Measurements from ENCODE around the gene CABLES2.

The CABLES2 gene

GRCh38 chr20:62403331-62403730 lies 3.8 kb downstream of the CABLES2 start:
- DNase-seq: no peak

DNA sequence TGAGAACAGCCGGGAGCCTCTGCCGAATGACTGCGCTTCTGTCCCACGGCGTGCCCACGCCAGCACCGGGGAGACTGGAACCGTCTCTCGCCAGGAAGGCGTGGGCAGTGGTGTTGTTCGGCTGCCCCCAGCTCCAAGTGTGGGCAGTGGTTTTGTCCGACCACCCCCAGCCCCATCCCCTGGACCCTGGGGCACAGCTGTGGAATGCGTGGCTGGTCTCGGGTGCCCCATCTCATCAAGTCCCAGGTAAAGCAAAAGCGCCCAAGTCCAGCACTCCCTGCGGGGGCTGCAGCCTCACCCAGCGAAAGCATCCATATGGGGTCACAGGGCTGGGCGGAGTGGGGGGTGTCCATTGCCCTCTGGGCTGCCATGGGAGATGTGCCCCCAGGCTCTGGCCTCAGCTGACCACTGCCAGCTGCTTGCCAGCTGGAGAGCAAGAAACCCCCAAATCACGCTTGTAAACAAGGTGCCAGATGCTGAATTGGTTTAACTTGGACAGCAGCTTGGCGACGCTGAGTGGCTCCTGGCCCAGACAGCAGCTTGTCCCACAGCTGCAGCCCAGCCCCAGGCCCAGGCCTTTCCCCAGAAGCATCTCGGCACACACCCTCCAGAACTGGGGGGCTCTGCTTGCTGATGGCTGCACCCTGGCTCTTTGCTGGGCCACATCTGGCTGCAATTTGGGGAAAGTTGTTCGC lies 4.5 kb downstream of the CABLES2 start:
- DNase-seq: no peak

GRCh38 chr20:62401331-62401779 lies 5.7 kb downstream of the CABLES2 start:
- no peak for DNase-seq

DNA sequence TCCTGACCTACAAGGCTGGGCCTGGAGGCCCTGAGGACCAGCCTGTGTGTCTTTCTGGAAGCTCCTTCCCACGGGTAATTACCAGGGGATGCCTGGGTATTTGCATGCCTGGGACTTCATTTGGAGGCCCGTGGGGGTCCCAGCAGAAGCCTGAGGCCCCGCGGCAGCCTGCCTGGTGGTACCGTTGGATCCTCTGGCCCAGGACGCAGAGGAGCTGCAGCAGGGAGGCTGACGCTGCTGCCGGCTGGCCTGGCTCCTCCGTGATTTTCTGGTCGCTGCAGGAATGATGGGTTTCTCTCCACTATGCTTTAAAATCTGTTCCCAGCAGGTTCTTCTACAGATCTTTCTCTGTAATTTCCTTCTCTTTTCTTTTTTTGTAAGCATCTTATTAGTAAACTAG lies 6.5 kb downstream of the CABLES2 start:
- DNase-seq: no peak

GRCh38 chr20:62400021-62400420 lies 7.1 kb downstream of the CABLES2 start:
- DNase-seq: no peak

DNA sequence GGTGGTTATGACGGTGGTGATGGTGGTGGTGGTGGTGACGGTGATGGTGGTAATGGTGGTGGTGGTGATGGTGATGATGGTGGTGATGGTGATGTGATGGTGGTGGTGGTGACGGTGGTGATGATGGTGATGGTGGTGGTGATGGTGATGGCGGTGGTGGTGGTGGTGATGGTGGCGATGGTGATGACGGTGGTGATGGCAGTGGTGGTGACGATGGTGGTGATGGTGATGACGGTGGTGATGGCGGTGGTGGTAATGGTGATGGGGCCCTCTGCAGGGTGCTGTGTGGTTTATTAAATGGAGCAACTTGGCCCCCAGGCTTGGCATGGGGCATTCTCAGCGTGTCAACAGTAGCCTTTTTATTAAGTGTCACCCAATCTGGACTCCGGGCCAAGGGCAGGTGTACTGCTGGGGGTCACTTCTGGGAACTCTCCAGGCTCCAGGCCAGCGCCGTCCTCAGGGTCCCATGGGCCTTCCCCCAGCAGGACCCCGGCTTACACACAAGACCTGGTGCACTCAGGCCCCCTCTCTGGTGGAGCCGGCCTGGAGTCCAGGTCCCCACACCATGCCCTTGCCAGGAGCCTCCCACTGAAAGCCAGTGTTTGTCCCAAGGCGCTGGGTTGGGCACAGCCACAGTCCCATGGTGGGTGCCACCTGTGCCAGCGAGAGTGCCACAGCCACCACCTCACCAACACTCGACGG lies 8.8 kb downstream of the CABLES2 start:
- DNase-seq: no peak

- no peak for DNase-seq
Measured at GRCh38 chr20:62396367-62397239, 10.5 kb downstream of the CABLES2 start.

- no peak for DNase-seq
Measured at GRCh38 chr20:62395311-62396242, 11.5 kb downstream of the CABLES2 start.

DNA sequence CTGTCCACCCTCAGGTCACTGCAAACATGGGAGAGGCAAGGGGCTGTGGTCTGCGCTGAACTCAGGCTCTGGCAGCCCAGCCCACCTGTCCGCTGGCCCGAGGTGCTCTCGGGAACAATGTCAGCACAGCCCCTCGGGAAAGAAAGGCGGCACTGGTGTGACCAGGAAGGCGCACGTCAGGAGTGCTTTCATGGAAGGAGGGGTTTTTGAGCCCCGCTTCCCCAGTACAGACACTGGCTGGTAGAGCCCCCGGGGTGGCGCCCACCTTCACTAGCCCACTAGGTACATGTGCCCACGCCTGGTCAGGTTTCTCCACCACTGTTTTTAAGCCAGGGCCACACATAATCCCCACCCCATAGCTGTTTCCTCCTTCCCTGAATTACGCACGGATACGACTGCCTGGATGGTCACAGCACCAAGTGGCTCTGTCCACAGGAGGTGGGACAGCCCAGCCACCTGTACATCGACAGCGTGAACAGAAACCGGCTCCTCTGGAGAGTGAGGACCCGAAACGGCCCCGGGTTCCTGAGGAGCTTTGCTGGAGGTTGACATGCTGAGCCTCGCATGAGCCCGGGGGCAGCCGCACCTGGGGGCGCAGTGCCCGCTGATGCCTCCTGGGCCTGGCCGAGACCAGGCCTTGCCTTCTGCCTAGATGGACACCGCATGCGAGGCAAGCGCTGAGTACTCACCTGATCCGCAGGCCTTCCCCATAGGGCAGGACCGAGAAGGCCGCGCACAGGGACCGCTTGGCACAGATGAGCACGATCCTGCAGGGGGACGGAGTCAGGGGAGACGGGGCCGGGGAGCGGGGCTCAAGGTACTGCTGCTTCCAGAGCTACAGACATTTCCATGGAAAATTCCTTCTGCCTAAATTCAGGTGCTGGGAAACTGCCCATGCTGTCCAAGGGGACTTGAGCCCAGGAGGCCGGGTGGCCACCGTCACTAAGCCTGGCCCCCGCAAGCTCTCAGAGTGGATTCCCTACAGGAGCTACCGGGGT lies 12.5 kb downstream of the CABLES2 start:
- DNase-seq: no peak

- DNase-seq: no peak
Measured at GRCh38 chr20:62393830-62394229, 13.3 kb downstream of the CABLES2 start.

DNA sequence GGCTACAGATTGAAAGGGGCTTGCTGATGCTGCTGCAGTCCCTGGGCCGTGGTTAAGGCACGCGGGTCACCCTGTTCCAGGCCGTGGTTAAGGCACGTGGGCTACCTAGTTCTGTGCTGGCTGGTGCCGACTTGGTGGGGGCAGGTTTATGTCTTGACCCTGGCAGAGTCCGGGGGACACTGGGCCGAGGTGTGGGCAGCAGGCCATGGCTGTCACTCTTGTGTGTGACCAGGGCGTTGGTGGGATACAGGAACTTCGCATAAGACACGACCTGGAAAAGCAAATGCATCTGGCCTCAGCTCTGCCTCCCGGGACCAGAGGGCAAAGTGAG lies 13.8 kb downstream of the CABLES2 start:
- no peak for DNase-seq

GRCh38 chr20:62392621-62393334 lies 14.3 kb downstream of the CABLES2 start:
- no peak for DNase-seq

DNA sequence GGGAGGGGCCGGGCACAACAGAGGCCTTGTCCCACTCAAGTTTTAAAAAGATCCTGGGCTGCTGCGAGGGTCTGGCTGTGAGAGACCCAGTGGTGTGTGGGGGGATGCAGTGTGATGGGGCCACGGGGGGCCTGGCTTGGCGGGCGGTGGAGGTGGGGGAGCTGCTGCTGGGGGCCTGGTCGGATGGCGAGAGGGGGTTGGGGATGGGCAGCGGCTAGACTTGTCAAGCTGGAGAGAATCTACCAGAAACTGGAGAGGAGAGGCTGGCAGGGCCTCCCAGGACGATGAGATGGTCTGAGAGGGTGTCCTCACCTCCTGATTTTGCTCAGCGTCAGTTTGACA lies 15.0 kb downstream of the CABLES2 start:
- DNase-seq: no peak

DNA sequence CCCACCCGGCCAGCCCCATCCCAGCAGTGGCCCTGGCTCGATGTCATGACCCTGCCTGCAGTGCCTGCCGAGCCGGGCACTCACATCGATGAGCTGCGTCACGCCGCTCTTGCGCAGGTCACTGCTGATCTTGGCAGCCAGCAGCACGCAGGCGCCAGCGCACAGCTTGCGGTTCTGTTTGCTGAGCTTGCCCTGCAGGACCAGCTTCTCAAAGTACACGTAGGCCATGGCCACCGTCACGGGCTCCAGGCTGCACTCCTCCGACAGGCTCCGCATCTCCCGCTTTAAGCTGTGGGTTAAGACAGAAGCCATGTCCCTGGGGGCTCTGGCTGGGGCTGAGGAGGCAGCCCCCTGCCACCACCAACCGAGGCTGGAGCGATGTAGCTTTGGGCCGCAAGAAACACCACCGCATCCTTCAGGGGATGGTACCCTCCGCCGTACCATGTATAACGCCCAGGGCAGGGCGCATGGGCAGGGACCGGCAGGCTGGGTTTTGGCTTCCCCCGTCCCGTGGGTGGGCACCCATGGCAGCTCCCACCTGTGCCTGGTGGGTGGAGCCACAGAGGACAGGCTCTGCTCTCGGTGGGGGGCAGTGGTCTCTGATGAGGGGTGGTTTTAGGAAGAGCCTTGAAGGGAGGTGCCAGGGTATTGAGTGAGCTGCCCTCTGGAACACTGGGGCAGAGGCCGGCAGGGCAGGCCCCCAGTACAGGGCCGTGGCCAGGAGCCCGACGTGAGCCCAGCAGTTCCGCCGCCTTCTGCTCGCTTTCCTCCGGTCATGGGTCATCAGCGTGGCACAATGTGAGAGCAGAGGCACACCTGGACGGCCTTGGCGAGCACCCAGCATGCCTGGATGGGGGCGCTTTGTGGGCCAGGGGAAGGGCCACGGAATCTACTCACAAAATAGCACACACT lies 15.7 kb downstream of the CABLES2 start:
- DNase-seq: no peak

GRCh38 chr20:62390317-62391164 lies 16.5 kb downstream of the CABLES2 start:
- no peak for DNase-seq

- no peak for DNase-seq
Measured at GRCh38 chr20:62389601-62390087, 17.4 kb downstream of the CABLES2 start.

- no peak for DNase-seq
Measured at GRCh38 chr20:62388839-62389600, 18.1 kb downstream of the CABLES2 start.

Measured in NCI-H226 (cell line).